NT2/D1 (cell line): ENCODE data around the gene NKAIN1.

Experiments used
- SUZ12 ChIP-seq: IDR thresholded peaks from 2 replicates; pipeline ENCODE4 v1.6.1; 2011; ENCODE audit not compliant: insufficient read length, insufficient read depth; ENCODE audit errors: extremely low read depth
- YY1 ChIP-seq: IDR thresholded peaks from 2 replicates; pipeline ENCODE4 v1.6.1; 2011; ENCODE audit not compliant: insufficient read length, insufficient read depth
- ZNF274 ChIP-seq: IDR thresholded peaks from 2 replicates; pipeline ENCODE4 v1.6.1; 2011; ENCODE audit warnings: mild to moderate bottlenecking, low read depth, low read length

DNA sequence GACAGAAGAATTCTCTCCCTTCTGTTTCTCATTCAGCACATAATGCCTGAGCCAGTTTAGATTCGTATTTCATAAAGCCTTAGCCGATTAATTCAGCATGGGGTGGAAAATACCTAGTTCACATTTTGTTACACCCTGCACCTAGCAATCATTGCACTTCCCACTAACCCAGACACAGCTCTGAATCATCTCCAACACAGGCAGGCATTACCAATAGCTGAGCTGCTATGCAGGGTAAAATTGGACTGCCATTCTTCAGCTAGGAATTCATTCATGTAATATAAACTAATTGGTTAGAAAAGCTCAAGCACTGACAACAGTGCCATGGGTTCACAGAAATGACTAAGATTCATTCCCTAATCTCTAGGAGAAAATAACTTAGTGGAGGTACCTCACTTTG is 26.9 kb upstream of the NKAIN1 start:
- no peak for TF ChIP-seq SUZ12
- TF ChIP-seq YY1: no peak
- TF ChIP-seq ZNF274: no peak
